OCI-LY7 (cell line): ENCODE measurements around the gene ATF6B.

Experiments used
- EZH2phosphoT487 ChIP-seq: fragments of 200-600 bp; sonication (generic); IDR thresholded peaks from 2 replicates; pipeline ENCODE4 v1.6.1; 2018; ENCODE audit warnings: low read depth, borderline replicate concordance, mild to moderate bottlenecking, mixed run types, antibody characterized with exemption, low read length, moderate library complexity, mixed read lengths
- TF ChIP-seq, protein P1 (sequence below): fragments of 200-600 bp; sonication (generic); conservative IDR thresholded peaks from 2 replicates; pipeline ENCODE4 v1.5.1; 2014; ENCODE audit warnings: mild to moderate bottlenecking, antibody characterized with exemption, low read length, moderate library complexity, mixed read lengths

GRCh38 chr6:32140420-32141046 lies 12.5 kb upstream of the ATF6B start:
- TF ChIP-seq, protein P1, sequence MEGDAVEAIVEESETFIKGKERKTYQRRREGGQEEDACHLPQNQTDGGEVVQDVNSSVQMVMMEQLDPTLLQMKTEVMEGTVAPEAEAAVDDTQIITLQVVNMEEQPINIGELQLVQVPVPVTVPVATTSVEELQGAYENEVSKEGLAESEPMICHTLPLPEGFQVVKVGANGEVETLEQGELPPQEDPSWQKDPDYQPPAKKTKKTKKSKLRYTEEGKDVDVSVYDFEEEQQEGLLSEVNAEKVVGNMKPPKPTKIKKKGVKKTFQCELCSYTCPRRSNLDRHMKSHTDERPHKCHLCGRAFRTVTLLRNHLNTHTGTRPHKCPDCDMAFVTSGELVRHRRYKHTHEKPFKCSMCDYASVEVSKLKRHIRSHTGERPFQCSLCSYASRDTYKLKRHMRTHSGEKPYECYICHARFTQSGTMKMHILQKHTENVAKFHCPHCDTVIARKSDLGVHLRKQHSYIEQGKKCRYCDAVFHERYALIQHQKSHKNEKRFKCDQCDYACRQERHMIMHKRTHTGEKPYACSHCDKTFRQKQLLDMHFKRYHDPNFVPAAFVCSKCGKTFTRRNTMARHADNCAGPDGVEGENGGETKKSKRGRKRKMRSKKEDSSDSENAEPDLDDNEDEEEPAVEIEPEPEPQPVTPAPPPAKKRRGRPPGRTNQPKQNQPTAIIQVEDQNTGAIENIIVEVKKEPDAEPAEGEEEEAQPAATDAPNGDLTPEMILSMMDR, result no peak
- TF ChIP-seq EZH2phosphoT487, result no peak
